H9 (cell line): Measurements from ENCODE around the gene TUBGCP5. TPM values are rescaled to one million over a fixed set of nuclear protein-coding genes. Genes with fewer than 3 reads are reported as not detected.

Experiments
- DNase-seq: peaks from one replicate; pipeline ENCODE4 v3.0.0-alpha.2; 2017
- H2AFZ ChIP-seq: one replicate; pipeline ENCODE4 v1.6.1; 2013; ENCODE audit warnings: mild to moderate bottlenecking, low read length, control low read depth, moderate library complexity
- H2AK5ac ChIP-seq: 2 replicates; pipeline ENCODE4 v1.6.1; 2013; ENCODE audit warnings: low read length, control low read depth, mixed read lengths; ENCODE audit not compliant: insufficient read length
- H2BK120ac ChIP-seq: one replicate; pipeline ENCODE4 v1.6.1; 2013; ENCODE audit warnings: low read depth, mild to moderate bottlenecking, low read length, control low read depth, inconsistent platforms; ENCODE audit not compliant: poor library complexity, severe bottlenecking
- H2BK12ac ChIP-seq: 2 replicates; pipeline ENCODE4 v1.6.1; 2013; ENCODE audit warnings: low read length, control low read depth, mixed read lengths, low read depth; ENCODE audit not compliant: insufficient read length
- H2BK15ac ChIP-seq: 2 replicates; pipeline ENCODE4 v1.6.1; 2013; ENCODE audit warnings: low read depth, low read length, control low read depth
- H2BK20ac ChIP-seq: one replicate; pipeline ENCODE4 v1.6.1; 2013; ENCODE audit warnings: low read depth, mild to moderate bottlenecking, low read length, control low read depth, inconsistent platforms; ENCODE audit not compliant: poor library complexity, severe bottlenecking
- H2BK5ac ChIP-seq: 2 replicates; pipeline ENCODE4 v1.6.1; 2013; ENCODE audit warnings: low read length, control low read depth, mixed read lengths; ENCODE audit not compliant: insufficient read length
- H3K14ac ChIP-seq: 2 replicates; pipeline ENCODE4 v1.6.1; 2013; ENCODE audit warnings: low read length, control low read depth; ENCODE audit not compliant: insufficient read depth
- H3K18ac ChIP-seq: 2 replicates; pipeline ENCODE4 v1.6.1; 2013; ENCODE audit warnings: low read depth, mild to moderate bottlenecking, mixed read lengths, low read length, control low read depth; ENCODE audit not compliant: insufficient read length
- H3K23ac ChIP-seq: 2 replicates; pipeline ENCODE4 v1.6.1; 2013; ENCODE audit warnings: low read length, control low read depth, mixed read lengths, low read depth; ENCODE audit not compliant: insufficient read length
- H3K23me2 ChIP-seq: 2 replicates; pipeline ENCODE4 v1.6.1; 2013; ENCODE audit warnings: low read depth, mild to moderate bottlenecking, mixed read lengths, low read length, control low read depth; ENCODE audit not compliant: insufficient read length, poor library complexity, severe bottlenecking
- H3K27ac ChIP-seq: 2 replicates; pipeline ENCODE4 v1.5.1; 2013; ENCODE audit warnings: low read length, control low read depth, mixed read lengths, low read depth; ENCODE audit not compliant: insufficient read length
- H3K27me3 ChIP-seq: 2 replicates; pipeline ENCODE4 v1.6.1; 2013; ENCODE audit warnings: low read length, control low read depth, inconsistent platforms; ENCODE audit not compliant: insufficient read depth
- H3K4ac ChIP-seq: 2 replicates; pipeline ENCODE4 v1.6.1; 2013; ENCODE audit warnings: low read depth, mild to moderate bottlenecking, control low read depth, inconsistent platforms, low read length, moderate library complexity
- H3K4me1 ChIP-seq: 2 replicates; pipeline ENCODE4 v1.6.1; 2013; ENCODE audit warnings: low read length, control low read depth, inconsistent platforms; ENCODE audit not compliant: insufficient read depth
- H3K4me2 ChIP-seq: 2 replicates; pipeline ENCODE4 v1.6.1; 2013; ENCODE audit warnings: low read length, control low read depth, mixed read lengths; ENCODE audit not compliant: insufficient read length, insufficient read depth
- H3K56ac ChIP-seq: 2 replicates; pipeline ENCODE4 v1.6.1; 2013; ENCODE audit warnings: low read depth, mild to moderate bottlenecking, mixed read lengths, low read length, control low read depth; ENCODE audit not compliant: insufficient read length
- H3K79me1 ChIP-seq: 2 replicates; pipeline ENCODE4 v1.6.1; 2013; ENCODE audit warnings: low read depth, mild to moderate bottlenecking, moderate library complexity, low read length, control low read depth, inconsistent platforms; ENCODE audit not compliant: insufficient read depth, poor library complexity, severe bottlenecking
- H3K79me2 ChIP-seq: 2 replicates; pipeline ENCODE4 v1.6.1; 2013; ENCODE audit warnings: low read length, control low read depth, inconsistent platforms; ENCODE audit not compliant: insufficient read depth
- H3K9ac ChIP-seq: 2 replicates; pipeline ENCODE4 v1.6.1; 2013; ENCODE audit warnings: low read length, control low read depth, mixed read lengths; ENCODE audit not compliant: insufficient read length; ENCODE audit errors: extremely low read depth
- H3K9me3 ChIP-seq: one replicate; pipeline ENCODE4 v1.6.1; 2013; ENCODE audit warnings: low read depth, low read length, inconsistent platforms; ENCODE audit not compliant: control insufficient read depth
- H3T11ph ChIP-seq: one replicate; pipeline ENCODE4 v1.6.1; 2013; ENCODE audit warnings: mild to moderate bottlenecking, low read length, control low read depth, inconsistent platforms
- H4K20me1 ChIP-seq: one replicate; pipeline ENCODE4 v1.6.1; 2013; ENCODE audit not compliant: control insufficient read depth, insufficient read length, insufficient read depth
- H4K5ac ChIP-seq: 2 replicates; pipeline ENCODE4 v1.6.1; 2013; ENCODE audit warnings: low read depth, mild to moderate bottlenecking, mixed read lengths, low read length, control low read depth; ENCODE audit not compliant: insufficient read length
- H4K8ac ChIP-seq: replicated peaks from 2 replicates; pipeline ENCODE4 v1.6.1; 2013; ENCODE audit warnings: low read length, control low read depth, mixed read lengths, low read depth; ENCODE audit not compliant: insufficient read length
- H4K91ac ChIP-seq: 2 replicates; pipeline ENCODE4 v1.6.1; 2013; ENCODE audit warnings: low read depth, mild to moderate bottlenecking, moderate library complexity, mixed read lengths, low read length, control low read depth; ENCODE audit not compliant: insufficient read length
- H3K27ac Mint-ChIP-seq, 3 experiments: 2 replicates in 2 of 3; 3 replicates in 1 of 3; pipeline ENCODE4 v1.8.0; 2020 to 2021; ENCODE audit warnings: mixed read lengths in 3 of 3, mild to moderate bottlenecking in 1 of 3, moderate library complexity in 1 of 3
- H3K27me3 Mint-ChIP-seq: 2 replicates; pipeline ENCODE4 v1.8.0; 2021; ENCODE audit warnings: low read depth, mild to moderate bottlenecking, moderate library complexity, mixed read lengths
- H3K36me3 Mint-ChIP-seq, 3 experiments: 2 replicates in 2 of 3; 3 replicates in 1 of 3; pipeline ENCODE4 v1.8.0; 2020 to 2021; ENCODE audit warnings: low read depth in 3 of 3, mixed read lengths in 3 of 3; ENCODE audit not compliant: insufficient read depth in 1 of 3
- H3K4me1 Mint-ChIP-seq, 2 experiments: 2 replicates each; pipeline ENCODE4 v1.8.0; 2020; ENCODE audit warnings: mixed read lengths in 2 of 2
- H3K4me3 Mint-ChIP-seq, 2 experiments: 2 replicates in 1 of 2; 3 replicates in 1 of 2; pipeline ENCODE4 v1.8.0; 2020 to 2021; ENCODE audit warnings: mild to moderate bottlenecking in 2 of 2, mixed read lengths in 2 of 2, moderate library complexity in 1 of 2
- H3K9me3 Mint-ChIP-seq, 2 experiments: 2 replicates in 1 of 2; 3 replicates in 1 of 2; pipeline ENCODE4 v1.8.0; 2020; ENCODE audit warnings: mild to moderate bottlenecking in 2 of 2, mixed read lengths in 2 of 2, moderate library complexity in 1 of 2
- WGBS: extraction: QIAGEN DNeasy Blood & Tissue Kit; methylation state at CpG from one replicate; pipeline ENCODE4 v1.1.7; 2013; ENCODE audit warnings: missing lambda C conversion rate, low lambda C conversion rate, mixed read lengths; ENCODE audit not compliant: insufficient read length; ENCODE audit errors: extremely low coverage; 5-methylcytosine and 5-hydroxymethylcytosine counted together
- total RNA-seq: library from RNA; stranded (reverse); gene quantifications from 2 replicates; pipeline ENCODE4 v1.2.1, GENCODE V29; 2021
- TF ChIP-seq, protein P1 (sequence below): fragments of 200-600 bp; sonication (generic); conservative IDR thresholded peaks from 3 replicates; pipeline ENCODE4 v1.8.0; 2021; ENCODE audit warnings: antibody characterized with exemption, mild to moderate bottlenecking

TUBGCP5 gene
- total RNA-seq, 1 experiment from 2014 or later, result 15.3 TPM

DNA sequence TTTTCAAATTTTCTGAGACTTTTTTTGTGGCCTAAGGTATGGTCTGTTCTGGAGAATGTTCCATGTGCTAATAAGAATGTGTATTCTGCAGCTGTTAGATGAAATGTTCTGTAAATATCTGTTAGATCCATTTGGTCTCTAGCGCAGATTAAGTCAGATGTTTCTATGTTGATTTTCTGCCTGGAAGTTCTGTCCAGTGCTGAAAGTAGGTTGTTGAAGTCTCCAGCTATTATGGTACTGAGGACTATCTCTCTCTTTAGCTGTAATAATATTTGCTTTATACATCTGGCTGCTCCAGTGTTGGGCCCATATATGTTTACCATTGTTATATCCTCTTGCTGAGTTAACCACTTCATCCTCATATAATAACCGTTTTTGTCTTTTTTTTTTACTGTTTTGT is 13.2 kb upstream of the TUBGCP5 start:
- Mint-ChIP-seq H3K36me3 (no peaks in the 10 kb centered on the region), H3K4me1 (no peaks in the 10 kb centered on the region), H3K27ac (no peak overlapping the region), H3K27me3 (peaks cover 1% of the 10 kb centered on the region; the same call in 1 of the 2 replicates), H3K4me3 (no peak overlapping the region), H3K9me3 (peaks cover 36 to 59% of the 10 kb centered on the region in 2 experiments)
- no peak overlapping the region for H3K9ac ChIP-seq
- no peaks in the 10 kb centered on the region for H3K23me2 ChIP-seq
- H3K79me2 ChIP-seq, result no peaks in the 10 kb centered on the region
- no peak overlapping the region for H3K27ac ChIP-seq
- no peak overlapping the region for H3K4ac ChIP-seq
- TF ChIP-seq, protein P1, sequence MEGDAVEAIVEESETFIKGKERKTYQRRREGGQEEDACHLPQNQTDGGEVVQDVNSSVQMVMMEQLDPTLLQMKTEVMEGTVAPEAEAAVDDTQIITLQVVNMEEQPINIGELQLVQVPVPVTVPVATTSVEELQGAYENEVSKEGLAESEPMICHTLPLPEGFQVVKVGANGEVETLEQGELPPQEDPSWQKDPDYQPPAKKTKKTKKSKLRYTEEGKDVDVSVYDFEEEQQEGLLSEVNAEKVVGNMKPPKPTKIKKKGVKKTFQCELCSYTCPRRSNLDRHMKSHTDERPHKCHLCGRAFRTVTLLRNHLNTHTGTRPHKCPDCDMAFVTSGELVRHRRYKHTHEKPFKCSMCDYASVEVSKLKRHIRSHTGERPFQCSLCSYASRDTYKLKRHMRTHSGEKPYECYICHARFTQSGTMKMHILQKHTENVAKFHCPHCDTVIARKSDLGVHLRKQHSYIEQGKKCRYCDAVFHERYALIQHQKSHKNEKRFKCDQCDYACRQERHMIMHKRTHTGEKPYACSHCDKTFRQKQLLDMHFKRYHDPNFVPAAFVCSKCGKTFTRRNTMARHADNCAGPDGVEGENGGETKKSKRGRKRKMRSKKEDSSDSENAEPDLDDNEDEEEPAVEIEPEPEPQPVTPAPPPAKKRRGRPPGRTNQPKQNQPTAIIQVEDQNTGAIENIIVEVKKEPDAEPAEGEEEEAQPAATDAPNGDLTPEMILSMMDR, result no peak
- no peak overlapping the region for H3K56ac ChIP-seq
- no peak overlapping the region for H2BK15ac ChIP-seq
- no peak overlapping the region for H3K4me2 ChIP-seq
- H4K5ac ChIP-seq, result no peak overlapping the region
- H2AFZ ChIP-seq, result no peak overlapping the region
- WGBS, result no CpG with 5 or more reads among the region's 2 CpGs
- no peak overlapping the region for H2BK12ac ChIP-seq
- H3K27me3 ChIP-seq, result no peaks in the 10 kb centered on the region
- no peak overlapping the region for H2BK20ac ChIP-seq
- no peak overlapping the region for H2BK5ac ChIP-seq
- no peak overlapping the region for H3K23ac ChIP-seq
- no peak for DNase-seq
- no peaks in the 10 kb centered on the region for H3K79me1 ChIP-seq
- H2BK120ac ChIP-seq, result no peak overlapping the region
- no peak overlapping the region for H4K8ac ChIP-seq
- H3T11ph ChIP-seq, result no peak overlapping the region
- H4K20me1 ChIP-seq, result no peaks in the 10 kb centered on the region
- no peak overlapping the region for H4K91ac ChIP-seq
- no peak overlapping the region for H2AK5ac ChIP-seq
- H3K14ac ChIP-seq, result no peak overlapping the region
- H3K4me1 ChIP-seq, result no peaks in the 10 kb centered on the region
- no peak overlapping the region for H3K18ac ChIP-seq
- no peaks in the 10 kb centered on the region for H3K9me3 ChIP-seq
